Measurements from ENCODE around the gene KCTD14. TPM values are rescaled to one million over a fixed set of nuclear protein-coding genes. Genes with fewer than 3 reads are reported as not detected.
"Not testable (repeated sequence)": the region's sequence is repeated elsewhere in the genome, so short reads cannot be mapped to it uniquely, and the experiment has no call there.

The KCTD14 gene
- total RNA-seq, 2 donors from 2014 or later: 0.94 to 1.3 TPM

DNA sequence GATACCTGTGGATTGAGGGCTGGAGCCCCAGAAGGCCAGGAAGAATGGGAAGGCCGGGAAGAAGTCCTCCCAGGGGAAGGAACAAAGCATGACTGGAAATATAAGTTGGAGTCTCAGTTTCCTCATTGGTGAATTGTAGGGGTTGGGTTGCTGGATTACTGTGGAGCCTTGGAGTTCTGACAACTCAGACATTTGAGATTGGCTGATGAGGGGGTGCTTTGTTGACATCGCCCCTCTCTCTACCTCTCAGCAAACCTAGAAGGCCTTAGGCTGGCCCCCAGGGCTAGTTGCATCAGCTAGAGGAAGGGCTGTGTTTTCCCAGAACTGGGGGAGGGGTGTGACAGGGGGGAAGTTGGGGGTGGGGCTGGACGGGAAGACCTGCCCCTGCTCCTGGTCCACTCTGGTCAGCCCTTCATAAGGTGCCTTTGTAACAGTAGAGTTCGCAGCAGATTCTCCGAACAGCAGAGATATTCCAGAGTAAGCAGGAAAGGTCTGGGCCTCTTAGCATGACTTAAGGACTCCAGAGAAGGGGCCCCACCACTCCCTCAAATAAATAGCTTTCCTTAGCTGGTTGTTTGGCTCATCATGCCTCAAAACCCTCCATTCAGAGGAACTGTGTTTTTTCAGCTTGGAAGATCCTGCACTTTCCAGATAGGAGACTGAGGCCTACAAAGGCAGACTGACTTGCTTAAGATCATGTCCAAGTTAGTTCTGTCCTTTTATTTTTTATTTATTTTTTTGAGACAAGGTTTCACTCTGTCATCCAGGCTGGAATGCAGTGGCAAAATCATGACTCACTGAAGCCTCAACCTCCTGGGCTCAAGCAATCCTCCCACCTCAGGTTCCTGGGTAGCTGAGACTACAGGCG is 28.1 kb upstream of the KCTD14 start:
- no peak for DNase-seq

DNA sequence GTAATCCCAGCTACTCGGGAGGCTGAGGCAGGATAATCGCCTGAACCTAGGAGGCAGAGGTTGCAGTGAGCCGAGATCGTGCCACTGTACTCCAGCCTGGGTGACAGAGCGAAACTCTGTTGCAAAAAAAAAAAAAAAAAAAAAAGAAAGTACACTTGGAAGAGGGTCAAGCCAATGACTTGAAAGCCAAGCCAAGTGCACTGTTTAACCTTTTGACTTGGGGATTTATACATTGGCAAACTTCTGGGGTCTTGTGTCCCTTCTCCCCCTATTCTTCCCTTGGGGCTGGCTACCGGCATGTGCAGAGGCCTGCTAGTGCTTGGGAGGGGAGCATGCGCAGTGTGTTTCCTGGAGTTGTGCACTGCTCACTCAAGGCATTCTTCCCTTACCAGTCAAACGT is 26.3 kb upstream of the KCTD14 start:
- no peak for DNase-seq
- intact Hi-C loops (cut with DNase I): loop anchor here in 1 of 2 donors (10.0 kb wide), 1 partner anchor 55 kb away; the partner anchor contains the start of gene INTS4
- no peak for ATAC-seq

More for the DNA sequence above, 28.1 kb upstream of the KCTD14 start:
- intact Hi-C loops (cut with DNase I): no loop called here
- ATAC-seq: no peak

DNA sequence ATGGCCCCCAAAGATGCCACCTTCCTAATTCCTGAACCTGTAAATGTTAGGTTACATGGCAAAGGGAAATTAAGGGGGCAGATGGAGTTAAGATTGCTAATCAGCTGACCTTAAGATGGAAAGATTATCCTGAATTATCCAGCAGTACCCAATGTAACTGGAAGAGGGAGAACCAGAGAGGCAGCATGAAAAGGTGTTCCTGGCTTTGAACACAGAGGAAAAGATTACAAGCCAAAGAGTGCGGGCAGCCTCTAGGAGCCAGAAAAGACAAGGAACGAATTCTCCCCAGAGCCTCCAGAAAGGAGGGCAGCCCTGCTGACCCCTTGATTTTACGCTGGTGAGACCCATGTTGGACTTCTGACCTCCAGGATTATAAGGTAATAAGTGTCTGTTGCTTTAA is 25.5 kb upstream of the KCTD14 start:
- ATAC-seq (no peak), DNase-seq (no peak)
- intact Hi-C loops (cut with DNase I): loop anchor here in 1 of 2 donors (10.0 kb wide), 1 partner anchor 54 kb away; the partner anchor contains the start of gene INTS4

DNA sequence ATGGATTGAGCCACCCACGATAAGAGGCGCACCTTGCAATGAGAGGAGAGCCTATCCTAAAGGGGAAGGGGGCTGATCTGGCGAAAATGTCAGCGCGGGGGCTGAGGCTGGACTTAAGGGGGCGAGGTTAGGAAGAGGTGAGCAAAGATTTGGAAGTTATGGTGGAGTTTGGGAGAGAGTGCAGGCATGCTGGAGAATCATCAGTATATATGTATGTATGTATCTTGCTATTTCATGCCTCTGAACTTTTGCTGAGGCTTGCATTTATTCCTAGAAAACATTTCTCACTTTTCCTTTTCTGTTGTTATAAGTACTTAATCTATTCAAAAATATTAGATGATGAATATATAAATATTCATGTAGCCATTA is 23.4 kb upstream of the KCTD14 start:
- ATAC-seq (no peak), DNase-seq (no peak)
- intact Hi-C loops (cut with DNase I): loop anchor here in 1 of 2 donors (10.0 kb wide), 1 partner anchor 52 kb away; the partner anchor contains the start of gene INTS4

- DNase-seq (peak; percentile 85), ATAC-seq (peak; percentile 89 to 95)
- intact Hi-C loops (cut with DNase I): loop anchor here in 1 of 2 donors (10.0 kb wide), 1 partner anchor 51 kb away; the partner anchor contains the start of gene INTS4
These were observed 22.9 kb upstream of the KCTD14 start for GRCh38 chr11:78045851-78046485.

- ATAC-seq: no peak
- intact Hi-C loops (cut with DNase I): loop anchor here in 1 of 2 donors (10.0 kb wide), 1 partner anchor 50 kb away; the partner anchor contains the start of gene INTS4
These were observed 21.6 kb upstream of the KCTD14 start for GRCh38 chr11:78044706-78045105.

GRCh38 chr11:78041843-78042440 is 18.9 kb upstream of the KCTD14 start:
- DNase-seq: no peak
- no peak for ATAC-seq
- intact Hi-C loops (cut with DNase I): loop anchor here in 1 of 2 donors (10.0 kb wide), 1 partner anchor 47 kb away; the partner anchor contains the start of gene INTS4

More at GRCh38 chr11:78044706-78045105, 21.6 kb upstream of the KCTD14 start:
- no peak for DNase-seq

DNA sequence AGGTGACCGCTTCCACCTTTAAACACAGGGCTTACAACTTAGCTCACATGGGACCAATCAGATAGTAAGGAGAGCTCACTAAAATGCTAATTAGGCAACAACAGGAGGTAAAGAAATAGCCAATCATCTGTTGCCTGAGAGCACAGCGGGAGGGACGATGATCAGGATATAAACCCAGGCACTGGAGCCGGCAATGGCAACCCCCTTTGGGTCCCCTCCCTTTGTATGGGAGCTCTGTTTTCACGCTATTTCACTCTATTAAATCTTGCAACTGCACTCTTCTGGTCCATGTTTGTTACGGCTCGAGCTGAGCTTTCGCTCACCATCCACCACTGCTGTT is 18.3 kb upstream of the KCTD14 start:
- intact Hi-C loops (cut with DNase I): loop anchor here in 1 of 2 donors (10.0 kb wide), 1 partner anchor 47 kb away; the partner anchor contains the start of gene INTS4
- not testable (repeated sequence) for ATAC-seq

DNA sequence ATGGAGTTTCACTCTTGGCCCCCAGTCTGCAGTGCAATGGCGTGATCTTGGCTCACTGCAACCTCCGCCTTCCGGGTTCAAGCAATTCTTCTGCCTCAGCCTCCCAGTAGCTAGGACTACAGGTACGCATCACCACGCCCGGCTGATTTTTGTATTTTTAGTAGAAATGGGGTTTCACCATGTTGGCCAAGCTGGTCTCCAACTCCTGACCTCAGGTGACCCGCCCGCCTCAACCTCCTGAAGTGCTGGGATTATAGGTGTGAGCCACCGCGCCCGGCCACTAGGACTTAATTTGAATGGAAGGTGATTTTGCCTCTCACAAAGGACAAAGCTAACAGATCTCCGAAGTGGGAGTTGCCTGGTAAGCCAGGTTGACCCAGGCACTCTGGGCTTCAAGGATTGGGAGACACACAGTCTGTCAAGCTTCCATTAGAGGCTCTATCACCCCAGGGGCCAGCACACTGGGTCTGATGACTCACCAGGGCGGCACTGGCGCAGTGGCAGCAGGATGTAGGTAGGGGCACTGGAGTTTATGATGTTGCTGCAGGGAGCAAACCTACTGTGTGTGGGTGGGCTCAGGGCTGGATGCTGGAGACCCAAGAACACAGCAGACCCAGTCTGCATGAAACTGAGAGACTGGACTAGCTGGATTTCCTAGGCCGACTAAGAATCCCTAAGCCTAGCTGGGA is 17.8 kb upstream of the KCTD14 start:
- ATAC-seq (no peak), DNase-seq (no peak)
- intact Hi-C loops (cut with DNase I): loop anchor here in 1 of 2 donors (10.0 kb wide), 1 partner anchor 46 kb away; the partner anchor contains the start of gene INTS4

More for the DNA sequence above, 18.3 kb upstream of the KCTD14 start:
- not testable (repeated sequence) for DNase-seq

- DNase-seq (peak; percentile 68), ATAC-seq (peak; percentile 70 to 81)
- intact Hi-C loops (cut with DNase I): loop anchor here in 1 of 2 donors (10.0 kb wide), 1 partner anchor 45 kb away; the partner anchor contains the start of gene INTS4
These were observed 17.0 kb upstream of the KCTD14 start for GRCh38 chr11:78039919-78040671.

GRCh38 chr11:78039391-78039918 is 16.4 kb upstream of the KCTD14 start:
- intact Hi-C loops (cut with DNase I): no loop called here
- ATAC-seq (no peak), DNase-seq (no peak)

GRCh38 chr11:78038697-78039313 is 15.7 kb upstream of the KCTD14 start:
- DNase-seq (no peak), ATAC-seq (no peak)
- intact Hi-C loops (cut with DNase I): no loop called here

DNA sequence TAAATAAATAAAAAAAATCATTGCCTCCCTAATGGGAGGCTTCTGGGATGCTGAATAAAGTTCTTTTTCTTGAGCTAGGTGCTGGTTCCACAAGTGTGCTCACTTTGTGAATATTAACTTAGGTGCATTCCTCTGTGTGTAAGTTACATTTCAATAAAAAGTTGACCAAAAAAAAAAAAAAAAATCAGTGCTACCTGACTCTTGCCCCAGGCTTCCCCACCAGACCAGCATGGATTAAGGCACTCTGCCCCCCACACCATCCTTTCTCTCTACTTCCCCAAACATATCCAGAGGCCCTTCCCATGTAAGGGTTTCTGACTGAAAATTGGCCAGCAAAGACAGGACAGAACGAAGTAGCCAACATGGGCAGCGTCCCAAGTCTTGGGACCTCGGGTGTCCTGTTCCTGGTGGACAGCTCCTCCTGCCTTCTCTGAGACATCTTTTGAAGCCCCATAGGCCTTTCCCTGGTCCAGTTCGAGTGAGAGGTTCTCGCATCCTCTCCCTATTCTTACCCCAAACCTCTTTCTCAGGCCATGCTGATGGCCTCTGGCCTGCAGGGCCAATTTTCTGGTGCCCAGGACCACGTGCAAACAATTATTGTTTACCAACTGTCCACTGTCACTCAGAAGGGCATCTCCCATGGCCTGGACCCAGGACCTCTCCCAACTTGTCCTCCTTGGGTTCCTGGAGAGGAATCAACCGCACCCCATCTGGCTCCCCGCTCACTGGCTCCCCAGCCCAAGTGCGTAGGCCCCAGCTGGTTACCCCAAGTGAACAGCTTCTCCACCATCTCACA is 14.9 kb upstream of the KCTD14 start:
- ATAC-seq (no peak), DNase-seq (no peak)
- intact Hi-C loops (cut with DNase I): no loop called here

- peak; percentile 13 to 49 for ATAC-seq
- DNase-seq: no peak
- intact Hi-C loops (cut with DNase I): no loop called here
These were observed 14.0 kb upstream of the KCTD14 start for GRCh38 chr11:78037056-78037455.

DNA sequence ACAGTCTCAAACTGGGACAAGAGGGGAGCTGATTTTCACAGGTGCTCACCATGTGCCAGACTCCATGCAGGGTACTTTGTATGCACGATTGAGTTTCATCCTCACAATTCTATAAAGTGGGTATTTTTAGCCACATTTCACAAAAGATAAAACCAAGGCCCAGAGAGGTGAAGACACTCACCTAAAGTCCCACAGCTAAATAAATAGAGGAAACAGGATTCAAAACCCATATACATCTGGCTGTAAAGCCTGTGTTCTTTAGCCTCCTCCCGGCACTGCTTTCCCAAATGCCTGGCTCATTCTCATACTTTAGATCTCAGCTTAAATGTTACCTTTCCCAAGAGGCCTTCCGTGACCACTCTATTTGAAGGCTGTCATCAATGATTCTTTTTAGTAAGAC is 13.2 kb upstream of the KCTD14 start:
- intact Hi-C loops (cut with DNase I): no loop called here
- ATAC-seq (no peak), DNase-seq (no peak)

- ATAC-seq (no peak), DNase-seq (no peak)
- intact Hi-C loops (cut with DNase I): no loop called here
These were observed 11.5 kb upstream of the KCTD14 start for GRCh38 chr11:78034623-78035022.

- ATAC-seq: no peak
- intact Hi-C loops (cut with DNase I): no loop called here
These were observed 10.0 kb upstream of the KCTD14 start for GRCh38 chr11:78033040-78033439.

More at GRCh38 chr11:78033040-78033439, 10.0 kb upstream of the KCTD14 start:
- DNase-seq: no peak
